ENCODE data around the gene DGKD.

Gene DGKD

DNA sequence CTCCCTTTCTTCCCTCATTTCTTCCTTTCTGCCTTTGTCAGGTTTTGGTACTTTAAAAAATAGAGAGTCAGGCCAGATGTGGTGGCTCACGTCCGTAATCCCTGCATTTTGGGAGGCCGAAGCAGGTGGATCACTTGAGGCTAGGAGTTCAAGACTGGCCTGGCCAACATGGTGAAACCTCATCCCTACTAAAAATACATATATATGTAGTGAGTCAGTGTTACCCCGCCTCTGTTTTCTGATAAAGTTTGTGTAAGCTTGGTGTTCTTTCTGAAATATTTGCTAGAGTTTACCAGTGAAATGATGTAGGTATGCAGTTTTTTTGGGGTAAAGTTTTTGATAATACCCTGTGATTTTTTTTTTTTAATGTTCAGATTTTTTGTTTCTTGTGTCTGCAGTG lies 58.8 kb downstream of the DGKD start:
- no peak for DNase-seq (ENCODE audit: low spot score)

DNA sequence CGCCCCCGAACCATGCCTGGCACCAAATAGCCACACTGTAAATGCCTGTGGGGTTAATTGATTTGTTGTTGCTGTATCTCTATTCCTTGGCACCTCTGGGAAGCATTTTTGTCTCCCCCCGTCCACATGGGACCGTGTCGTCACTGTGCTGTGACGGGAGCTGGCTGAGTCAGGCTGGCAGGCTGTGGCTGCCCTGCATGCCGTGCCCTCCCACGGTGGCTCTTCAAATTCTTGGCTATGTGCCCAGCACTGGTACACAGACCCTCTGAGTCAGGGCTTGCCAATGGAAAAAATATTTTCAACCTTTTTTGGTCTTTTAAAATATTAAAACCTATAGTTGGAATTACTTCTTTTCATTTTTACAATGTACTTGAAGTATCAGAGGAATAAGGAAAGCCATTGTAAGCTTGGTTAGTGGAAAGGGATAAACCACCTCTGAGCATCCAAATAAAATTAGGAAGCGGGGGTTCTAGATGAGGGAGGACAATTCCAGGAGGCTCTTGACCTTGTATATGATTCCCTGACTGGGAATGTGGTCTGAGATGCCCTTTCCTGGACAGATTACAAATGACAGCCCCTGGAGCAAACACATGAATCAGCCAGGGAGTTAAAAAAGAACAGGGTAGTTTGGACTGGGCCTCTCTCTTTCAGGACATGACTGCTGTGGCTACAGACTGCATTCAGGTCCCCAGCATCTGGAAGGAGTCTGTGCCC lies 59.4 kb downstream of the DGKD start:
- DNase-seq (ENCODE audit: low spot score) = no peak

DNA sequence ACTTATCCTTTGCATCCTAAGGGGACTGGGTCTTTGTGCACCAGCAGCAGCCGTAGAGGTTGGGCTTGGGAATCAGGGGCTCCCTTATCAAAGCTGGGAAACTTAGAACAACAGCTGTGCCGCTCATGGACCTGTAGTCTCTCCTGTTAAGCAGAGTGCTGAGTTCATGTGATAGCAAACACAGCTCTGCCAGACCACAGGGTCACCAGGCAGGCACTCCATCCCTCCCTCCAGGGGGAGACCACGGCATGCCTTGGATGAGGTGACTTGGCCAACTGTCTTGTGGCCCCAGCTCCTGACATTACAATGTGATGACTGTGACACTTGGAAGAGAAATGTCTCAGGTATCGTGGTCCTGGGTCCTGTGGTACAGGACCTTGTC lies 60.0 kb downstream of the DGKD start:
- DNase-seq (ENCODE audit: low spot score) = no peak

DNA sequence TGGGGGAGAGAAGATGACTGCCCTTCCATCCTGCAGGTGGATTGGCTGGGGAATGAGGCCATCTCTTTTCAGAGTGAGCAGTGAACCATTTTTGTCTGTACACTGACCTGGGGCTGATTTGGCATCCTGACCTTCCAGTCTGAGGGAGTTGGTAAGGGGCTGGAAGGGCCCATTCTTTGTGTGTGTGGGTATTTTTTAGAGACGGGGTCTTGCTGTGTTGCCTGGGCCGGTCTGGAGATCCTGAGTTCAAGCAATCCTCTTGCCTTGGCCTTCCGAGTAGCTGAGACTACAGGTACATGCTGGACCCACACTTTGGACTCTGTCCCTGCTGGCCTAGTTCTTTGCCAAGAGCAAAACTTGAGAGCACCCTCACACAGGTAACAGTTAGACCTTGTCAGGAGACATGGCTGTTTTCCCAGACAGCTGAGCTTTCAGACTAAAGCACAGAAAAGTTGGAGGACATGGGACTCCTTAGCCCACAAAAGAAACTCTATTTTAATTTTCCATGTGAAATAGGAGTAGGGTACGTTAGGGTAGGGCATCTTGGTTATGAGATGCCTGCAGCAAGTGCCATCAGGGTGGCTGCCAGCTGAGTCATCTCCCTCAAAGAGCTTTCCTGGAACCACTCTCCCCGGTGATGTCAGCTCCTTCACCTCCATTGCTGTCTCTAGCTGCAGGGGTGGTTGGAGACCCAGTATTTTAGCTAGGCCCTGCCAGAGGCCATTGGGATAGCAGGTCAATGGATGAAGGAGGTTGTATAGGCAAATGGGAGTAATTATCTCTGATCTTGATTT lies 60.7 kb downstream of the DGKD start:
- peak; percentile 51 for DNase-seq (ENCODE audit: low spot score)

DNA sequence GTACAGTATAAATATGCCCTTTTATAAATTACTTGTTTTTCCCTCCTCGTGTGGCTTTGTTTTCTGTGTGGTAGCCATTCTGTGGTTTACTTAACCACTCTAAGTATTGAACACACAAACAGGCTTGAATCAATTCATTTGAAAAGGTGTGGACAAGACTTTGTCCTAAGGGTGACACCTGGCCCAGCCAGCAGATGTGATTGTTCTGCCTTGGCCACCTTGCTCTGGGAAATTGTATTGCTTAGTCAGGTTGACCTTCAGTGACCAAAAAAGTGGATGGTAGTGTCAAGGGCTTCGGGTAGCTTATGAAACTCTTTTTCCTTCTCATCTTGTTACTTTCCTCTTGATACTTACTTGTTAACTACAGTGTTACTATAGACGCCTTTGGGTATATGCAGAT lies 61.9 kb downstream of the DGKD start:
- no peak for DNase-seq (ENCODE audit: low spot score)

DNA sequence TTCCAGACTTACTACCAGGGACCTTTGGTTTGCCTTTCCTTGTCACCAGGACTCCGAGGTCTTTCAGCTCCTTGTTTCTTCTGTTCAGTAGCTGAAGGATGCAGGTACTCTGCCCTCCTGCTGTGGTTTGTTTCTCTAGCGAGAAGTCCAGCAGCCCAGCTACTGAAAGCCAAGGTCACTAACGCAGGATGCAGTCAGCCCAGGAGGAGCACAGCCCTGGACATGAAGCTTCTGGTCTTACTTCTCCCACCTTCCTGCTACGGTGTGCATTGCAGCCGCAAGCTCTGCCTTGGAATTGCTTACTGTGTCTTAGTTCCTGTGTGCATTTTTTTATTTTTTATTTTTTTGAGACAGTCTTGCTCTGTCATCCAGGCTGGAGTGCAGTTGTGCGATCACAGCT lies 62.4 kb downstream of the DGKD start:
- DNase-seq (ENCODE audit: low spot score) = no peak

DNA sequence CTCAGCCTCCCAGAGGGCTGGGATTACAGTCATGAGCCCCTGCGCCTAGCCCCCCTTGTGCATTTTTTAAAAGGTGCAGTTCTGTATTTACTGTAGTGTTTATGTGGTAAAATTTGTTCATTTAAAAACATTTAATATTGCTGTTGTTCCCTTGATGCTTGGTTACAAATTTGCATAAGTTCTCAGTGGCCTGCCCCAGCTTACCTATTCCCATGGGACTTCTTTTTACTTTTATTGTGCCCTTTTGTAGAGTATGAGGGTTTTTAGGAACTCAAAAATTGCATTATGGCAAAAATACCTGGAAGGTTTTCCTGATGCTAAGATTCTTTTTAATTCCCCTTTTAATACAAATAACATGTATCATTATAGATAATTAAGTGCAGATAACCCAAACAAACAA lies 63.0 kb downstream of the DGKD start:
- no peak for DNase-seq (ENCODE audit: low spot score)

DNA sequence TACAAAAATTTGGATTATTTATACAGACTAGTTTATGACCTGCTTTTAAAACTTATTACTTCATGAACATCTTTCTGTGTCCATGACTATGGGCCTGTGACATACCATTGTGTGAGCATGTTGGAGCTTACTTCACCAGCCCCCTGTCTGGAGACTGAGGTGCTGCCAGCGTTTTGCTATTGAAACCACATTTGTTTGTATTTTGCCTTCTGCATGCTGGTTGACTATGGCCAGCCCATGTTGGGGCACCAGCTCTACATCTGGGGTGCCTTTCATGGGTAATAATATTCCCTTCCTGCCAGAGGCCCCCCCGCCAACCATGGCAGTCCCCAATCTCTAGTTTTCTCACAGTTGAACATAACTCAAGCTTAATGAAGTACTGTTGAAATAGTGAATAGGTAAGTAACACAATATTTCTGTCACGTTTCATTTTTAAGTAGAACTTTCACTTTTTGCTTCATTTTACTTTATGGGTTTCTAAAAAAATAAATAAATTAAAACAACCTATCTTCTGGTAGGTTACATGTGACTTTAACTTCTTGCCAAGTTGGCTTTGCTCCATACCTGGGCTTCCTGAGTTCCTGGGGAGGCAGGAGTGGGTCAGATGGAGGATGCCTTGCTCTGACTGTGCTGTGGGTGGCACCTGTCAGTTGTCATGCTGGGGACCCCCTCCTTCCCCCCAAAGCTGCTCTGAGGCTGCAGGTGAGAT lies 63.9 kb downstream of the DGKD start:
- no peak for DNase-seq (ENCODE audit: low spot score)

DNA sequence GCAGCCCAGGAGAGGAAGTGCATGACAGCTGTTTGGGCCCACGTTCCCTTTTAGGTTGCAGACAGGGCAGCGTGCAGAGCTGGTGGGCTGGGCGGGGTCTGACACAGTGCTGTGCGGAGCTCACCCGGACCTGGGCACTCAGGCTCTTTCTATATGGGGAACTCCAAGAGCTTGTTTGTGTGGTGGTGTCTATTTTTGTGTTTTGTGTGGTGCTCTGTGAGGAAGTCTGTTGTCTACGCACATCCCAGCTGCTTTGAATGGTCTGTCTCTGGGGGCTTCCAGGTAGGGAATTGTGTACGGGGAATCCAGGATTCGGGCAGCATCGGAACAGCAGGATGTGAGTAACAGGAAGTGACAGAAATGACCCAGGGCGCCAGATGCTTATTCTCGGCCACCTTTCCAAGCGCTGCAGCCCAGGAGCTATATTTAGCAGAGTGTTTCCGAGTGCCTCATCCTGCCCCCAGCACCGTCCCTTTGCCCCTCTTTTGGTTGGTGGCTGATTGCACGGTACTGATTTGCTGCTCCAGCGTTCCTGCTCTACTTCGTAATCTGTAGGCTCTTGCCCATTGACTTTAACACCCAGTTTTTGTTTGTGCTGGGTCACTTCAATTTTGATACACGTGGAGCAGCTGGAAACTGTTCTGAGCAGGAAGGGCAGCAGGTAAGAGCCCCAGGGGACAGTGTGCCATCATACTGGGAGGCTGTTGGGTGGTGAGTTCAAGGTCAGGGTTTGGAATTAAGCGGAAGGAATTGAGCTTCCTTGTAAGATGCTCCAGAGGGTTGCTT lies 64.7 kb downstream of the DGKD start:
- no peak for DNase-seq (ENCODE audit: low spot score)

DNA sequence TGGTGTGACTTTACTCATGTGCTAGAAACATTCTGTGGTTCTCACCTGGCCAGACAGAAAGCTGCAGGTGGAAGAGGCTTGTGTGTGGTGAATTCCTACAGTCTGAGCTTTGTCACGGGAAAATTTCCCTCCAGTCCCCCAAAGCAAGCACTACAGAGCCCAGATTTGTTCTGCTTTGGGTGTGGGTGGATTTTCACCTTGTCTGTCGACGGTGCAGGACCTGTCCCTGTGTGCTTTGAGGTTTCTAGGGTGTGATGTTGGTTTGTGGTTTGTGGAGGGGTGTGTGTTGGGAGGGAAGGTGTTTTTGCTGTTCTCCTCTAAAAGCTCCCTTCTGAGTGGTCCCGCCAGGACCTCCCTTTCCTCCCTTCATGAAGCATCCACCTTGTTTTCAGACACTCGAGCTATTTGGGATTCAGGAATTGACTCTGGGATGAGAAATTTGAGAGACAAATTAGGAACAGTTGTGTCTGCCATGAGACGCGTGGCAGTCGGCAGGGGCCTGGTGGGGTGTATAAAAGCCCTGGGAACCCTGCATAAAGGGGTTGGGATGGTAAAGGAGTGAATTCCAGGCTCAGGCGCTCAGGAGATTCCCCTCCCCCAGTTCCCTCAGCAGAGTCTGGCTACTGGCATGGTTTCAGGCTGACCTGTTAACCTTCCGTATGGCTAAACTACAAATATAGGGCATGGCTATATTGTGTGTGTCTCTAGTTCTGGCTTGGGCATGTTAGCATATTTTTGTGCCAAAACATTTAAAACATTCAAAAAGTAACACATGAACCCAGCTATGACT lies 65.5 kb downstream of the DGKD start:
- DNase-seq (ENCODE audit: low spot score) = no peak

DNA sequence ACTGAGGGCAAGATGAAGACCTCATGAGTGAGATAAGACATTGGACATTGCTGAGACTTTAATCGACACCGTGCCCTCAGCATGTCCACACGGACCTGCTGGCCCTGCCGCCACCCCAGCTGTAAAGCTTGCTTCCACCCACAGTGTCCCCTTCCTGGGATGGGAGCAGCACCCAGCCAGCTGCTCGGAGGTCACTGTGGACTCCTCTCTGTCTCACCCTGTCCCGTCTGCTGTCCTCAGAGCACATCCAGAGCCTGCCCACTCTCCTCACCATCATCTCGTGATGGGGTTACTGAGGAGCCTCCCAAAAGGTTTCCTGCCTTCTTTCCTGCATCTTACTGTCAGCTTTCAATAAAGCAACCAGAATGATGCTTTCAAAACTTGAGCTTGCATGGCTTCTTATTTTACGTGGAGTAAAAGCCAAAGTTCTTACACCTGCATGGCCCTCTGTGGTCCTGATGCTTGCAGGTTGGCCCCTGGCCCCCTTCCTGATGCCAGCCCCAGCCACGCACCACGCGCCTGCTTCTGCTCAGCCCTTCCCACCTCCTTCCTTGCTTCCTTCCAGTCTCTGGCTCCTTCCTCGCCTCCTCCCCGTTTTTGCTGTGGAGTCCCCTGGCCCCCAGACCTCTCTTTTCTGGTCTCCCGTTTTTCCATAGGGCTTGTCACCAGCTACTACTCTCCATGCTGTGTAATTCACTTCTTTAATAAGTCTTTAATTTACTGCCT lies 67.0 kb downstream of the DGKD start:
- DNase-seq (ENCODE audit: low spot score) = no peak

DNA sequence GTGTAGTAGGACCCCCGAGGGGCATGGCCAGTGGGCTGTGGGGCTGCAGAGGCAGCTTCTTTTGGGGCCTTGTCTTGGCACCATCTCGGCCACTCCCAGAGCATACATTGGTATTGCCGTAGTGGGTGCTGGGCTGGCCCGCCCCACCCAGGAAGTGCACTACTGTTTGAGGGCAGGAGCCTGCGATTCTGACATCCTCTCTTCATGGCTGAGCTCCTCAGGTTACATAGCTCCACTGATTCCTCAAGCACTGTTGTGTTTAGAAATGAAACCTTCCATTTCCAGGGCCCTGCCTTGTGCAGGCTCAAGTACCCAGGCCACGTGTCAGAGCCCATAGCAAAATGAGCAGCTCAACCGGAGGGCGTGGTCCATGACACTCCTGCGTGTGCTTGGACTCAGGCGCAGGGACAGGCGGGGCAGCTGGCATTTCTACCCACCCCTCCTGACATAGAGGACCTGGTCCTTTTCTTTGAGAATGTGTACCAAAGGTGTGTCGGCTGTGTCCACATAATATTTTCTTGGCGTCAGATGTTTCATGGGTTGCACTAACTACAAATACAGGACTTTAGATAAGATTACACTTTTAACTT lies 67.9 kb downstream of the DGKD start:
- no peak for DNase-seq (ENCODE audit: low spot score)

DNA sequence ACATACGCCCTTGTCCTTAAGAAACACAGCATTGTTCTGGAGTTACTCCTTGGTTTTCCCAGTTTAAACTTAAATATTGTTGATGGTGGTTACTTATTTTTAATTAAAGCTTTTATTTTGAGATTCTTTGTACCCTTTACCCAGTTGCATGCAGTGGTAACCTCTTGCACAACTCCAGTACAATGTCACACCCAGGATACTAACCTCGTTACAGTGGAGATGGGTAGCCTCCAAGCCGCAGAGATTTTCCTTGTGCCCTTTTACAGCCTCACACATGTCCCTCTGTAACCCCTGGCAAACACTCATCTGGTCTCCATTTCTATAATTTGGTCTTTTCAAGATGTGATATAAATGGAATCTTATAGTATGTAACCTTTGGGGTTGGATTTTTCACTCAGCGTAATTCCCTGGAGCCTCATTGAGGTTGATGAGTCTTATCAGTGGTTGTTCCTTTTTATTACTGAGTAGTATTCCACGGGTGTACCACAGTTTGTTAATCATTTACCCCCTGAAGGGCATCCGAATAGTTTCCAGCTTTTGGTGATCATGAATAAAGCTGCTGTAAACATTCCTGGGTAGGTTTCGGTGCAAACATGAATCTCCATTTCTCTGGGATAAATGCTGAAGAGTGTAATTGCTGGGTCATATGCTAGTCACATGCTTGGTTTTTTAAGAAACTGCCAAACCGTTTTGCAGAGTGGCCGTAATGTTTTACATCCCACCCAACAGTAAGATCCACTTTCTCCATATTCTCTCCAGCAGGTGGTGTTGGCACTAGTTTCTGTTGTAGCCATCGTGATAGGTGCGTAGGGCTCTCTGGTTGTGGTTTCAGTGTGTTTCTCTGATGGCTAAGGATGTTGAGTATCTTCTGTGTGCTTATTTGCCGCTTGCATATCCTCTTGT lies 68.6 kb downstream of the DGKD start:
- no peak for DNase-seq (ENCODE audit: low spot score)

DNA sequence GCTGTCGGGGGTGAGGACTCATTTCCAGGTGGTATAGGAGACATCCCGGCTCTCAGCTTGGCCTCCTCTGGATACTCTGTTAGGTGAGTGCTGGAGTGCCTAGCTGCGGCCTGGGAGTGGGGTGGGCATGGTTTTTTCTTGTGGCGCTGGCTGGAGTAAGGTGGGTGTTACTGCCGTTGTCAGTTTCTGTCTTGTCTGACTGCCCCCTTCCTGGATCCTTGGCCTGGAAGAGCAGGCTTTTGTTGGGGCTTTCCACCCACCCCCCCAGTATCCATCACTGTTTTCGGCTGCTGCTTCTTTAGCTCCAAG lies 69.2 kb downstream of the DGKD start:
- no peak for DNase-seq (ENCODE audit: low spot score)

DNA sequence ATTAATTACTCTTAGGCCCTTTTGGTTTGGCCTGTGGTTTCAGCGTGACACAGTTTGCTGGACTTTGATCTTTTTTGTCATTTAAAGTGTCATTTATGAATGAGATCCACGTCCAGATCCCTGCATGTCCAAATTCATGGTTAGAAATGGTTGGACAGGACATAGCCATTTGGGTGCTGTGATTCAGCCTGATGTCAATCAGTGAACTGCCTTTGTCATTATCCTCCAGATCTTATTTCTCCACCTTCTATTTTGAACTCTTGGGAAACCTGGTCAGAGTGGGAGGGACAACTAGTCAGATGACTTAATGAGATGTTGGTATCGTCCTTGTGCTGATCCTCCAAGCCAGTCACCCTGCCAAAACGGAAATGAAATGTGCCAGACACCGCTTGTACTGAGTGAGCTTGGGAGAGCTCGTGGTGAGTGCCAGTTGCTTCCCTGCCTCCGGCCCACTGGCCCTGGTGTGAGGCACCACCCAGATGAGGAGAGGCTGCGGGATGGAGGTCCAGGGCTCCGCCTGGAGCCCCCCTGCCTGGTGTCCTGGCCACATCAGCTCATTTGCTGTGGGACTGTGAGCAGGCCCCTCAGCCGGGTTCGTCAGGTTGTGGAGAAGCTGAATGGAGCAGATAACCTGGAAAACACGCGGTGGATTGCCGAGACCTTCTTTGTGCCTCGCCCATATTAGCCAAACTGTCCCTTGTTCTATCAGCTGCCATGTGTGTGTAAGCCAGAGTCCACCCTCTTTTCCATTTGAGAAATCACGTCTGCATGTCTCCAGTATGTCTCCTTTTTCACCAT lies 70.1 kb downstream of the DGKD start:
- no peak for DNase-seq (ENCODE audit: low spot score)

DNA sequence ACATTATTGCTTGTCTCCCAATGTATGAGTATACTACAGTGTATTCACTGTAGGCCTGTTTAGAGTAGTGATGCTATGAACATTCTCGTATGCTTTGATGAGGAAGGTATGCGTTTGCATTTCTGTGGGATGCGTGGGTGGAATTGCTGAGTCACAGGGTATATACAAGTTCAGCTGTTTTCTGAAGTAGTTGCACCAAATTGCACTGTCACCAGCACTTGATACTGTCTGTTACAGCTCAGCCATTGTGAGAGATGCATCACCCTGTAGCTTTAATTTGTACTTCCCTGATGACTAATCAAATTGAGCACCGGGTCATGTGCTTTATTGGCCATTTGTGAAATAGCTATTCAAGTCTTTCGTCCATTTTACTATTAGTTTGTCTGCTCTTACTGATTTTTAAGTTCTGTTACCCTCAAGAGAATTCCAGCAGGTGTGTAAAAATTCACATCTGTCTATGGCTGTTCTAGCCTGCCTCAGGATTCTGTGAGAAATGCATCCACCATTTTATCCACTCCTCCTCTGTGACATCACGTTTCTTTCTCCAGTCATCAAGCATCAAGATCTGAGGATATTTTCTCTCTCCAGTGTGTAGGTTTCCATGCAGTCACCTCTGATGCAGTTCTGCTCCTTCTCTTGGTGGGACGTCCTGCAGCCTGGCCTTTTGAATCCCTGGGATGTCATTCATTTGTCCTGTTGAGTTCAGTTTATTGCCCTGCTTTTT lies 72.5 kb downstream of the DGKD start:
- peak; percentile 61 for DNase-seq (ENCODE audit: low spot score)

DNA sequence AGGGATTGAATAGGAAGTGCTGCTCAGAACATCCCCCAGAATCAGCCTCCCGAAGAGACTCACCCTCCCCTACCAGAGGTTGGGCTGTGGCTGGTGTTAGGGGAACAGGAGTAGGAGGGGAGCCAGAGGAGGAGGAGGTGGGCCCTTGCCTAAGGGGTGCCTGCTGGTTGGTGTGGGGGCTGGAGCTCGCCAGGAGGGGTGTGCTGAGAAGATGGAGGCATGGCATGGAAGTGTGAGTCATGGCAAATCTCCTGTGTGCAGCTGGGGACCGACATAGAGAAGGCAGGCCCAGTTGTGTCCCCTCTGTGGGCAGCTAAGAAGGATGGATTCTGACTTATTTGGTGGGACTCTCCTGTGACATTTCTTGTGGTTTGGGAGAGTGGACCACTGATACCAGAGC lies 73.7 kb downstream of the DGKD start:
- no peak for DNase-seq (ENCODE audit: low spot score)

DNA sequence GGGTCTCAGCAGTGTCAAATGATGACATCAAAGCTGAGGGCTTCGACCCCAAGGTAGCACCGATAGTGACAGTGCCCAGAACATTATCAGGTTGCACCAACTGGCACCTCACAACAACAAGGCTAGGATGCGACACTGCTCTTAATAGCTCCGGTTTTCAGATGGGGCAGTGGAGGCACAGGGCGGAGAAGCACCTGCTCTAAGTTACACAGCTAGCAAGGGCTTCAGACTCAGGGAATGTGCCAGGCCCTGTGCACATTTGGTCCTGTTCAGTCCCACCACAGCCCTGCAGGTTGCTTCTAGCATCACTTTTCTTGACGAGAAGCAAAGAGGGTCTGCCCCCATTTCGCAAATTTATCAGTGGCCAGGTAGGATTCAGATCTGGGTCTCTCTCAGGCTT lies 74.1 kb downstream of the DGKD start:
- no peak for DNase-seq (ENCODE audit: low spot score)
